Measurements from ENCODE around the gene HARBI1. TPM values are rescaled to one million over a fixed set of nuclear protein-coding genes. Genes with fewer than 3 reads are reported as not detected.

Gene HARBI1
- total and polyA plus RNA-seq, 9 donors, result 1.3 to 4.9 (median 2.5) TPM

DNA sequence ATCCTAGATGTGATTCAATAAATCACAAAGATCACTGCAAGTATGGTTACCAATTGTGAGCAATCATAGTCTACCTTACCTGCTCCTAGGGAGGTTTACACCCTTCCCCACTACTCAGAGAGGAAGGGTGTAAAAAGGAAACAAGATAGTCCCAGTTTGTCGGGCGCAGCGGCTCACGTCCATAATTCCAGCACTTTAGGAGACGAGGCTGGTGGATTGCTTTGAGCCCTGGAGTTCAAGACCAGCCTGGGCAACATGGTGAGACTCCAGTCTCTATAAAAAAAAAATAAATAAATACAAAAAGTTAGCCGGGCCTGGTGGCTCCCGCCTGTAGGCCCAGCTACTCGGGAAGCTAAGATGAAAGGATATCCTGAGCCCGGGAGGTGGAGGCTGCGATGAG is 22.2 kb downstream of the HARBI1 start:
- 91 to 93% (median 92%) methylated on average over 10 of the region's 10 CpGs for WGBS, 3 donors
- Histone ChIP-seq H3K4me1 (ENCODE audit: insufficient read depth) (peaks cover 8% of the 10 kb centered on the region), H3K36me3 (no peaks in the 10 kb centered on the region), H3K9me3 (no peaks in the 10 kb centered on the region), H3K27ac (no peak overlapping the region), H3K27me3 (no peaks in the 10 kb centered on the region), H3K4me3 (no peak overlapping the region)
- TF ChIP-seq EP300 (IDR thresholded peaks at IDR 0.05) (no peak), POLR2A (IDR thresholded peaks at IDR 0.05) (no peak)
- TF ChIP-seq, protein P1, sequence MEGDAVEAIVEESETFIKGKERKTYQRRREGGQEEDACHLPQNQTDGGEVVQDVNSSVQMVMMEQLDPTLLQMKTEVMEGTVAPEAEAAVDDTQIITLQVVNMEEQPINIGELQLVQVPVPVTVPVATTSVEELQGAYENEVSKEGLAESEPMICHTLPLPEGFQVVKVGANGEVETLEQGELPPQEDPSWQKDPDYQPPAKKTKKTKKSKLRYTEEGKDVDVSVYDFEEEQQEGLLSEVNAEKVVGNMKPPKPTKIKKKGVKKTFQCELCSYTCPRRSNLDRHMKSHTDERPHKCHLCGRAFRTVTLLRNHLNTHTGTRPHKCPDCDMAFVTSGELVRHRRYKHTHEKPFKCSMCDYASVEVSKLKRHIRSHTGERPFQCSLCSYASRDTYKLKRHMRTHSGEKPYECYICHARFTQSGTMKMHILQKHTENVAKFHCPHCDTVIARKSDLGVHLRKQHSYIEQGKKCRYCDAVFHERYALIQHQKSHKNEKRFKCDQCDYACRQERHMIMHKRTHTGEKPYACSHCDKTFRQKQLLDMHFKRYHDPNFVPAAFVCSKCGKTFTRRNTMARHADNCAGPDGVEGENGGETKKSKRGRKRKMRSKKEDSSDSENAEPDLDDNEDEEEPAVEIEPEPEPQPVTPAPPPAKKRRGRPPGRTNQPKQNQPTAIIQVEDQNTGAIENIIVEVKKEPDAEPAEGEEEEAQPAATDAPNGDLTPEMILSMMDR (IDR thresholded peaks at IDR 0.05), result no peak
- intact Hi-C loops (cut with DNase I), result no loop called here
- no peak for DNase-seq

DNA sequence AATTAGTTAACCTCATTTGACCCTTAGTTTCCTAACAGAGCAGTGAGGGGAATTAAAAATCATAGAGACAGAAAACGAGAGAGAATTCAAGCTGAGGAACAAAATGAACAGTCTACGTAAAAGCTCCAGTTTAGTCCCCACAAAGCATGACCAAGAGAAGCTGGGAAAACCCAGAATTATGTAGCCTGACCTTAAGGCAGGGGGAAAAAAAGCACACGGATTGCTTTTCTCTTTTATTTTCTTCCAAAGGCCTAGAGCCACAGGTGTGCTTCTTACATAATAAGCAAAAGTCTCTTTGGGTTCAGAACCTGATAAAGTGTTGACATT is 22.7 kb downstream of the HARBI1 start:
- Histone ChIP-seq H3K4me3 (peak overlapping the region; percentile 87), H3K4me1 (ENCODE audit: insufficient read depth) (peaks cover 8% of the 10 kb centered on the region), H3K27ac (peak overlapping the region in 1 of 2 donors; percentile 60), H3K9me3 (no peaks in the 10 kb centered on the region), H3K36me3 (no peaks in the 10 kb centered on the region), H3K27me3 (no peaks in the 10 kb centered on the region)
- DNase-seq, result no peak
- intact Hi-C loops (cut with DNase I), result no loop called here
- WGBS, 3 donors, result 29 to 30% (median 29%) methylated on average over 3 of the region's 3 CpGs
- TF ChIP-seq EP300 (IDR thresholded peaks at IDR 0.05) (no peak), POLR2A (IDR thresholded peaks at IDR 0.05) (no peak)
- TF ChIP-seq, protein P1 (IDR thresholded peaks at IDR 0.05), result no peak

DNA sequence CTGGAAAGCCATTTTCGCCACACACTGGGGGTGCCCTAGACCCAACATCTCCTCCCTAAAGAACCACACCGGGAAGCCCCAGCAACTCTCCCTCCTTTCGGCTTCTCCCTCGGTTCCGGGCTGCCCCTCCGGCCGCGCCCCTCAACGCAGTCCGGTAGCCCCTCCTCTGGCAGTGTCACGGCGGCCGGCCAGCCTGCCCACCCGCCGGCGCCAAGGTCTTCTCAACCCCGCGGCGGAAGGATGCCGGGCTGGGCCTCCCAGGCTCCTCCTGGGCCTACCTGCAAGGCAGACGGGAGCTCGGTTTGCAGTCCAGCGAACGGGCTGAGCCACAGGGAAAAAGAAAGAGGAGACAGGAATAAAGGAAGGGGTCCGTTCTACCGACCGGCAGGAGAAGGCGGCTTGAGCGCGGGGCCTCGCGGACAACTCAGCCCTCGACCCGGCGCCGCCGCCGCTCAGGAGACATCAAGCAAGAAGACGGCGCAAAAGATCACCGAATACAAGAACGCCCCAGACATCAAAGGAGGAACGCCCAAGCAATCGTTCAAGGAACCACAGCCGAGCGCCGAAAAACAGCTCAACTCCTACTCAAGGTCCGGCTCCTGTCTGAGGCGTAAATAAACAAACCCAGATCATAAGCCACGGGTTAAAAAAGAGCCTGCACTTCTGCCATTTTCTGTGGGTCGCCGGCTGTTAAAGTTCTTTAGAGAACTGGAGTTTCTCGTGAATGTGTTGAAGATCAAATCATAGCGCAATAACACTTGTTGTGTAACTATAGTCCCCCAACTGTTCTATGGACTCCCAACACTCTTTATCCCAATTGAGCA is 23.3 kb downstream of the HARBI1 start, which contains the start of gene AMBRA1:
Gene AMBRA1 (minus strand): TSS at position 474 of the 824 bp plus-strand sequence. CDS start 45,643 bp downstream, outside the sequence.
- H3K27ac ChIP-seq, result peak within 1 kb of the TSS; percentile 60 to 63
- WGBS, 3 donors, result 1 to 2% (median 1%) methylated on average over 54 of the region's 54 CpGs
- peak within 1 kb of the TSS; percentile 87 for H3K4me3 ChIP-seq
- intact Hi-C loops (cut with DNase I), result no loop called here
- no peaks in the 10 kb centered on the region for H3K27me3 ChIP-seq
- no peaks in the 10 kb centered on the region for H3K9me3 ChIP-seq
- H3K36me3 ChIP-seq, result no peaks in the 10 kb centered on the region
- TF ChIP-seq, protein P1 (IDR thresholded peaks at IDR 0.05), result no peak
- peak; percentile 55 for TF ChIP-seq POLR2A (IDR thresholded peaks at IDR 0.05)
- DNase-seq, result peak; percentile 75 to 91 (median 84)
- peaks cover 8% of the 10 kb centered on the region for H3K4me1 ChIP-seq (ENCODE audit: insufficient read depth)

DNA sequence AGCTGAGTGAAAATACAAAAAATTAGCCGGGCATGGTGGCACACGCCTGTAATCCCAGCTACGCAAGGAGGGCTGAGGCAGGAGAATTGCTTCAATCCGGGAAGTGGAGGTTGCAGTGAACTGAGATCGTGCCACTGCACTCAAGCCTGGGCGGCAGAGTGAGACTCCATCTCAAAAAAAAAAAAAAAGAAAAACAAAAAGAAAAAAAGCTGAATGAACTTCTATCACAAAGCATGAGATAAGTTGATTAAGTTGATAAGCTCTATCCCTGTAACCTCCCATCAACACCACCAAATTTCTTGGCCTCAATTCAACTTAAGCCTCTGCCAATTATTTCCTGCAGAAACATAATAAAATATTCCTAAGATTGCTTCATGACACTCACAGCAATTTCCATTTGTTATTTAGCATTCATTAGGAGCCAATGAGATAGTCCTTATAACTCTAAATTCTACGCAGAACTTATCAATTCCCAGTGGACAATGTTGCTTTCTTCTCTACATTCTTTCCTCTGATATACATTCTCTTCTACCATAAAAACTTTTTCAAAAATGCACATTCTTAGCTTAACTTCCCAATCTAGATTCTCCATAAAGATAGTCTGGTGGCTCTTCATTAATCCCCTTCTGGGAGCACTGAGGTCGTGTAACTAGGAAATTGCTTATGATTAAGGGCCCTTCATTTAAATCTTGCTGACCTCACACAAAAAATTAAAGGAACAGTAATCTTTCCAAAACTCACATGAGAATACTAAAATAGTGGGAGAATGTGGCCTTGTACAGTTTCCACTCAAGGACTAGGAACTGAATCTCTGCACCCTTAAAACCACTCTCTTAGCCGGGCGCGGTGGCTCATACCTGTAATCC is 26.1 kb downstream of the HARBI1 start:
- no peaks in the 10 kb centered on the region for H3K27me3 ChIP-seq
- TF ChIP-seq EP300 (IDR thresholded peaks at IDR 0.05), result no peak
- TF ChIP-seq POLR2A (IDR thresholded peaks at IDR 0.05), result no peak
- TF ChIP-seq, protein P1 (IDR thresholded peaks at IDR 0.05), result no peak
- H3K9me3 ChIP-seq, result no peaks in the 10 kb centered on the region
- WGBS, 3 donors, result 54 to 58% (median 55%) methylated on average over 11 of the region's 11 CpGs
- peaks cover 8% of the 10 kb centered on the region for H3K4me1 ChIP-seq (ENCODE audit: insufficient read depth)
- intact Hi-C loops (cut with DNase I), result no loop called here
- DNase-seq, result no peak
- no peak overlapping the region for H3K4me3 ChIP-seq
- H3K36me3 ChIP-seq, result no peaks in the 10 kb centered on the region
- no peak overlapping the region for H3K27ac ChIP-seq
